AG08395 (cell line): Measurements from ENCODE around the gene CKM.
"Not testable (repeated sequence)": the region's sequence is repeated elsewhere in the genome, so short reads cannot be mapped to it uniquely, and the experiment has no call there.

ENCODE experiments used
- DNase-seq: peaks from one replicate; pipeline ENCODE4 v3.0.0; 2012; ENCODE audit warnings: mixed read lengths, low spot score

CKM gene

DNA sequence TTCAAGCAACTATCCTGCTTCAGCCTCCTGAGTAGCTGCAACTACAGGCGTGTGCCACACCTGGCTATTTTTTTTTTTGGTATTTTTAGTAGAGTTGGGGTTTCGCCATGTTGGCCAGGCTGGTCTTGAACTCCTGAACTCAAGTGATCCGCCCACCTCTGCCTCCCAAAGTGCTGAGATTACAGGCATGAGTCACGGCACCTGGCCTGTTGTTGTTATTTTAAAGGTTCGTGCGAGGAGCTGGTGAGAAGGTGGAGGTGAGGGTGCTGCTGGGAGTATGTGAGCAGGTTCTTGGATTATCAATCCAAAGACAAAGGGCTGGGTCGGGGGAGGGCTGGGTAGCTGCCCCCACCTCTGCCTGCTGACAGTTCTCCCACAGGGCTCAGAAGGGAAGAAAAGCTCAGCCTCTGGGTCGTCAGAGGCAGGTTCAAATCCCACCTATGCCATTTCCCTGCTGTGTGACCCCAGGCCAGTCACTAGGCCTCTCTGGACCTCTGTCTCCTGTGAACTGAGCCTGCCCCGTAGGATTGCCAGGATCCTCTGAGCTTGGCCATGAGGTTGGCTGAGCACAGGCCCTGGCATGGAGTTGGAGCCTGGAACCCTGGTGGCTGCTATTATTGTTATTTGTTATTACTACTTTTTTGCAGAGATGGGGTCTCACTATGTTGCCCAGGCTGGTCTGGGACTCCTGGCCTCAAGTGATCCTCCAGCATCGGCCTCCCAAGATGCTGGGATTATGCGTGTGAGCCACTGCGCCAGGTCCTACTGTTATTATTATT is 1.5 kb downstream of the CKM start:
- DNase-seq, result no peak

DNA sequence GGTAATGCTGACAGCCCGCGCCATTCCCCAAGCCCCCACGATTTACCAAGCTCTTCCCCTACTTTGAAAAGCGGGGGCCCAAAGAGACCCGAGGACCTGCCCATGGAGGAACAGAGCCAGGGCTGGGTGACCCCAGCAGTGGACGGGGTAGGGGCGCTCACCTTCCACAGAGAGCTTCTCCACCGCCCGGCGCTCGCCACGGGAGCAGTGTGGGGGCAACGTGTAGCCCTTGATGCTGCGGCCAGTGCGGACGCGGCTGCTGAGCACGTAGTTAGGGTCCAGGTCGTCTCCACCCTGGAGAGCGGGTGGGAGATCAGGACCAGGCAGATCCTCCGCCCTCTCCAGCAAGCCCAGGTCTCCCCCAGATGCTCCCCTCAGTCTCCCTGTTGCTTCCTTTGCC is 7.4 kb downstream of the CKM start:
- DNase-seq, result no peak

- DNase-seq, result no peak
Measured at GRCh38 chr19:45314708-45315245, 7.9 kb downstream of the CKM start.

- not testable (repeated sequence) for DNase-seq
Measured at GRCh38 chr19:45312285-45312684, 10.4 kb downstream of the CKM start.

- no peak for DNase-seq
Measured at GRCh38 chr19:45311621-45312020, 11.1 kb downstream of the CKM start.

GRCh38 chr19:45309322-45309721 is 13.4 kb downstream of the CKM start:
- not testable (repeated sequence) for DNase-seq

GRCh38 chr19:45307361-45307760 is 15.3 kb downstream of the CKM start:
- no peak for DNase-seq

- DNase-seq, result no peak
Measured at GRCh38 chr19:45306518-45307027, 16.1 kb downstream of the CKM start.

GRCh38 chr19:45306040-45306439 is 16.6 kb downstream of the CKM start:
- DNase-seq, result no peak

DNA sequence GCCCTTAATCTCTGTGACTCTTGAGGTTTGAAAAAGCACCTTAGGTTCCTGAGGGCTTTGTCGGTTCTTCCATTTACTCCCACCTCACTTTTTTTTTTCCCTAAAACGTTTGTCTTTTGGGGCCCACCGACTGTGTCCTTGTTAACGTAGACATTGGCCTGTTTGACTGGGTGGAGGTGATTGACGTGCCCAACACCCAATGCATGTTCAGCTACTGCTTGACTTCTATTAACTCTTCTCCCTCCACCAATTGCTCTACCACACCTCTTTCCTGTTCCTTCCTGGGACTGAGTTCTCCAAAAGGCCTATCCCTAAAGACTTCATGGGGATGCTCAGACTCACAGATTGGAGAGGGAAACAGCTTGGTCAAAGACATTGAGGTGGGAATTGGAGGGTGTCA is 17.3 kb downstream of the CKM start:
- no peak for DNase-seq

DNA sequence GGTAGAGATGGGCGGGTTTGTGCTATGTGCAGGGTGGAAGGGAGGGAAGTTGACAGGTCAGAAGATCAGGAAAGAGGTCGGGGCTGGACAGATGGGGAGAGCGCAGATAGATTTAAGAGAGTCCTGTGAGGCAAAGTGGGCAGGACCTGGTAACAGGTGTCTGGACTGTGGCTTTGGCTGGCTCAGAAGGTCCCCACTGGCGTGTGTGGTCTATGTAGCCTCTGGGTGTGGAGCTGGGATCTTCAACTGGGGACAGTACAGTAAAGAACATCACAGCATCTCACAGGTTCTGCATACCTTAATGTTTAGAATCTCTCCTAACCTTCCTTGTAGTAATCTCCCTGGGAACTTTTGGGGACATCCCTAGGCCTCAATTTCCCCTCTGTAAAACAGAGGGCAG is 17.7 kb downstream of the CKM start:
- DNase-seq, result no peak

- DNase-seq, result no peak
Measured at GRCh38 chr19:45304141-45304926, 18.3 kb downstream of the CKM start.

GRCh38 chr19:45303269-45304060 is 19.2 kb downstream of the CKM start:
- DNase-seq, result no peak

- DNase-seq, result no peak
Measured at GRCh38 chr19:45302416-45302815, 20.3 kb downstream of the CKM start.

DNA sequence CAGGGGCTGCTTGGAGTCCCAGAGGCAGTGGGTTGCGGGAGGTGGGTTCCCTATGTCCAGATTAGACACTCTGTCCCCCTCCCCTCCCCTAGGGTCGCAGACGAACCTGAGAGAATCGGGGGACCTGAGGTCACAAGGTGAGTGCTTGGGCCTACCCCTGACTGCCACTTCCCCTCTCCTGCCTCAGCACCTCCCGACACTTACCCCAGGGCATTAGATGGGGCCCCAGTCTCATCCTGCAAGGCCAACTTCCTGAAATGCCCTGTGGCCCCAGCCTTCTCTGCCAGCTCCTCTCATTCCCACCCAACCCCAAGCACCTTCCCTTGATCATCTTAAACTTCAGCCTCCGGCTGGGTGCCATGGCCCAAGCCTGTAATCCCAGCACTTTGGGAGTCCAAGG is 23.0 kb downstream of the CKM start:
- DNase-seq, result no peak

DNA sequence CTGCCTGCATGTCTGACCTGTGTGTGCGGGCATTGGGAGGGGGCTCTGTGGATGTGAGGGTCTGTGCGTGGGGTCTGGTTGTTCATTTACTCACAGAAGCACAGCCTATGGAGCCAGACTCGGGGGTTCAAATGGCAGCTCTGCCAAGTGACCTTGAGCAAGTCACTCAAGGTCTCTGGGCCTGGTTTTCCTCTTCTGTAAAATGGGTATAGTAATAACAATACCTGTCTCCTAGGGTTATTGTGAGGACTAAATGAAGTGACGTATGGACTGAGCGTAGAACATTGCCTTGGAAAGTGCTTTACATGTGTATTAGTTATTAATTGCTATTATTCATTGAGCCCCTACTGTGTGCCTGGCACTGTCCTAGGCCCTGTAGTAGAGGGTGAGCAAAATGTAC is 24.4 kb downstream of the CKM start:
- DNase-seq, result no peak

DNA sequence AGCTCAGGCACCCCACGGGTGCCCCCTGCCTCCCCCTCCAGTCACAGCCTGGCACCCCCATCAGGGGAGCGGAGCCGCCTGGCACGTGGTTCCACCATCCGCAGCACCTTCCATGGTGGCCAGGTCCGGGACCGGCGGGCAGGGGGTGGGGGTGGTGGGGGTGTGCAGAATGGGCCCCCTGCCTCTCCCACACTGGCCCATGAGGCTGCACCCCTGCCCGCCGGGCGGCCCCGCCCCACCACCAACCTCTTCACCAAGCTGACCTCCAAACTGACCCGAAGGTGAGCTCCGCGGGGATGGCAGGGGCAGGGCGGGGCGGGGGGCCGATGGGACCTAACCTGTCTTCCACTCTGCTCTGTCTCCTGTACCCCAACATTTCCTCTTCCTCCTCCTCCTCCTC is 25.0 kb downstream of the CKM start:
- DNase-seq, result no peak

DNA sequence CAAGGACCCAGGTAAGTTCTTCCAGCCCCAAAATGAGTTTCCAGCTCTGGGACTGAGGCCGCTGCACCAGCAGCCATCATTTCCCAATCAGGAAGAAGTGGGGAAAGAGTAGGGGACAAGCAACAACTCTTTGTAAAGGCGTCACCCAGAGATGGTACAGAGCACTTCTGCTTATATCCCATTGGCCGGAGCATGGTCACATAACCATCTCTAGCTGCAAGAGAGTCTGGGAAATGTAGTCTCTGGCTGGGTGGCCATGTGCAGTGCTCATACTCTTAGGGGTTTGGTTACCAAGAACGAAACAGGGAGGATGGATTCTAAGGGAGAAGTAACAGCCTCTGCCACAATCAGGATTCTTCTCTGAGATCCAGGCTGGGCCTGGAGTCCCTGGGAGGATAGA is 26.3 kb downstream of the CKM start:
- no peak for DNase-seq

- no peak for DNase-seq
Measured at GRCh38 chr19:45295873-45296272, 26.8 kb downstream of the CKM start.

- no peak for DNase-seq
Measured at GRCh38 chr19:45294291-45295029, 28.2 kb downstream of the CKM start.

- no peak for DNase-seq
Measured at GRCh38 chr19:45293682-45294081, 29.0 kb downstream of the CKM start.

DNA sequence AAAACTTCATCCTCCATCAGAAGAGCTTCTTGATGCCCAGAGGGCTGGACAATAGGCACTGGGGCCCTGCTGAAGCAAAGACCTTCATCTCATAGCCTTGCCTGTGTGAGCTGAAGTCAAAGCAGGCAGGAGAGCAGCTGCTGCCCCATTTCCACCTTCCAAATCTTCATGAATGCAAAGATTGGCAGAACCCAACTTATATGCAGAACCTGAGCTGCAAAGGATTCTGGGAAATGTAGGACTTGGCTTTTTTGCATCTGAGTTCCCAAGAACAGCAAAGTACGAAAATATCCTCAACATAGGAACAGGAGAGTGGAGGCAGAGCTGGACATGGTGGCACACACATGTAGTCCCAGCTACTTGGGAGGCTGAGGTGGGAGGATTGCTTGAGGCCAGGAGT is 30.8 kb downstream of the CKM start:
- DNase-seq, result no peak
